IPS-20b (cell line): ENCODE data around the gene GDF10.

Source experiments
- H3K27ac ChIP-seq: one replicate; pipeline ENCODE4 v1.5.1; 2013; ENCODE audit warnings: low read length
- H3K27me3 ChIP-seq: 2 replicates; pipeline ENCODE4 v1.6.1; 2013; ENCODE audit warnings: mild to moderate bottlenecking, low read length, inconsistent platforms; ENCODE audit not compliant: insufficient read depth
- H3K36me3 ChIP-seq: 2 replicates; pipeline ENCODE4 v1.6.1; 2013; ENCODE audit warnings: low read depth, mild to moderate bottlenecking, inconsistent platforms, low read length, moderate library complexity; ENCODE audit not compliant: insufficient read depth
- H3K4me1 ChIP-seq: 2 replicates; pipeline ENCODE4 v1.6.1; 2013; ENCODE audit warnings: mild to moderate bottlenecking, control low read depth, inconsistent platforms, low read length, moderate library complexity; ENCODE audit not compliant: insufficient read depth
- H3K4me3 ChIP-seq: 2 replicates; pipeline ENCODE4 v1.5.1; 2013; ENCODE audit warnings: mild to moderate bottlenecking, low read length, inconsistent platforms
- H3K9ac ChIP-seq: 2 replicates; pipeline ENCODE4 v1.6.1; 2013; ENCODE audit warnings: low read depth, mild to moderate bottlenecking, inconsistent platforms, low read length, moderate library complexity
- H3K9me3 ChIP-seq: 2 replicates; pipeline ENCODE4 v1.6.1; 2013; ENCODE audit warnings: mild to moderate bottlenecking, low read depth, low read length, inconsistent platforms; ENCODE audit not compliant: insufficient read depth

The GDF10 gene

DNA sequence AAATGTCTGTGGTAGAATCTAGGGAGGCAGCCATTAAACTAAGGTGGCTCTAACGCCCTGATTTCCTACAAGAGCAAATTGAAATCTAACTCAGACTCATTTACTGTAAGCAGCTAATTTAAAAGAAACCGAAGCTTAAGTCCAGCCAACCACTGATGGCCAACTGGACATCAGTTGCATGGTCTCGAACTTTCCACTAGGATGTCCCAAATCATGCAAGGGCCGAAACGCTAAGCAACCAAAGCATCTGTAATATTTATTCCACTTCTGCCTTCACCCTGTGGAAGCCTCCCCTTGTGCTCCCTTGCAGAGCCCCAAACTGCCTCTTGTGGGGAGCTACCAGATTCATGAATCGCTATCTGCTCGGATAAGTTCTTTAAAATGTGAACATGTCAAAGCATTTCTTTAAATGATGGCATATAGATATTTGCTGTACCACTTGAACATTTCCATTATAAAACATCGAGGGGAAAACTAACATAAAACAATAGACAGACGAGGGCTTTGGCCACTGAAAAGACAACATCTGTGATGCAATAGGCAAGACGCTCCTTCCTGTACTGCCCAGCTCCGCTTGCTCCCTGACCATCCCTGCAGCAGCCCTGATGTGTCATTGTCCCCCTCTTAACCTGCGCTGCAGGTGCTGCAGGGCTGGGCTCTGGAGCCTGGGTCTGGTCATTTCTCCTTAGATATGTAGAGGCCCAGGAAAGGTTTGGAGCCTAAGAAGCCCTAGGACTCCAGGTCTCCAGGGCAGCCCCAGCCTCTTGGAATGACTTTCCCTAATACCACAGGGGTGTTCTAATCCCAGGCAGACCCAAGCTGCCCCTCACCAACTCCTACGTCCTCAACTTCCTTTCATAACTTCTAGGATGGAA is 45.2 kb downstream of the GDF10 start:
- Histone ChIP-seq H3K27ac (no peak overlapping the region), H3K36me3 (no peaks in the 10 kb centered on the region), H3K4me3 (no peak overlapping the region), H3K4me1 (no peaks in the 10 kb centered on the region), H3K27me3 (no peaks in the 10 kb centered on the region), H3K9ac (no peak overlapping the region), H3K9me3 (no peaks in the 10 kb centered on the region)

DNA sequence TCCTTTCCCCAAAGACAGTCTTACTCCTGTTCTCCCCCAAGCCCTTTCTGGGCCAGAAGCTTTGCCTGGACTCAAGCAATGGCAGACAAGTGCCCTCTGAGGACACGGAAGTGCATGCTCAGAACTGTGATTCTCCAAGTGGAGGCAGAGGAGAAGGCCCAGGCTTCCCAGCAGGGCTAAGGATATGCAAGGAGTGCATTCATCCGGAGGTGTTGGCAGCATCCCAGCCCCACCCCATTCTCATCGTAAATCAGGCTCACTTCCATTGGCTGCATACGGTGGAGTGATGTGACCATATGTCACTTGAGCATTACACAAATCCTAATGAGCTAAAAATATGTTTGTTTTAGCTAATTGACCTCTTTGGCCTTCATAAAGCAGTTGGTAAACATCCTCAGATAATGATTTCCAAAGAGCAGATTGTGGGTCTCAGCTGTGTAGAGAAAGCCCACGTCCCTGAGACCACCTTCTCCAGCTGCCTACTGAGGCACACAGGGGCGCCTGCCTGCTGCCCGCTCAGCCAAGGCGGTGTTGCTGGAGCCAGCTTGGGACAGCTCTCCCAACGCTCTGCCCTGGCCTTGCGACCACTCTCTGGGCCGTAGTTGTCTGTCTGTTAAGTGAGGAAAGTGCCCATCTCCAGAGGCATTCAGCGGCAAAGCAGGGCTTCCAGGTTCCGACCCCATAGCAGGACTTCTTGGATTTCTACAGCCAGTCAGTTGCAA is 46.7 kb downstream of the GDF10 start:
- Histone ChIP-seq H3K4me3 (no peak overlapping the region), H3K36me3 (no peaks in the 10 kb centered on the region), H3K27me3 (no peaks in the 10 kb centered on the region), H3K9me3 (no peaks in the 10 kb centered on the region), H3K27ac (no peak overlapping the region), H3K4me1 (no peaks in the 10 kb centered on the region), H3K9ac (no peak overlapping the region)

DNA sequence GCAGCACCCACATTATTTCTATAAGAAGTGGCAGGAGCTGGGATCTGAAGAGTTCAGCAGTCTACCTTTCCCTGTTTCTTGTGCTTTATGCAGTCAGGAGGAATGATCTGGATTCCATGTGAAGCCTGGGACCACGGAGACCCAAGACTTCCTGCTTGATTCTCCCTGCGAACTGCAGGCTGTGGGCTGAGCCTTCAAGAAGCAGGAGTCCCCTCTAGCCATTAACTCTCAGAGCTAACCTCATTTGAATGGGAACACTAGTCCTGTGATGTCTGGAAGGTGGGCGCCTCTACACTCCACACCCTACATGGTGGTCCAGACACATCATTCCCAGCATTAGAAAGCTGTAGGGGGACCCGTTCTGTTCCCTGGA is 47.3 kb downstream of the GDF10 start:
- H3K9me3 ChIP-seq: no peaks in the 10 kb centered on the region
- H3K4me1 ChIP-seq: no peaks in the 10 kb centered on the region
- H3K36me3 ChIP-seq: no peaks in the 10 kb centered on the region
- no peaks in the 10 kb centered on the region for H3K27me3 ChIP-seq
- no peak overlapping the region for H3K4me3 ChIP-seq
- no peak overlapping the region for H3K9ac ChIP-seq
- no peak overlapping the region for H3K27ac ChIP-seq

DNA sequence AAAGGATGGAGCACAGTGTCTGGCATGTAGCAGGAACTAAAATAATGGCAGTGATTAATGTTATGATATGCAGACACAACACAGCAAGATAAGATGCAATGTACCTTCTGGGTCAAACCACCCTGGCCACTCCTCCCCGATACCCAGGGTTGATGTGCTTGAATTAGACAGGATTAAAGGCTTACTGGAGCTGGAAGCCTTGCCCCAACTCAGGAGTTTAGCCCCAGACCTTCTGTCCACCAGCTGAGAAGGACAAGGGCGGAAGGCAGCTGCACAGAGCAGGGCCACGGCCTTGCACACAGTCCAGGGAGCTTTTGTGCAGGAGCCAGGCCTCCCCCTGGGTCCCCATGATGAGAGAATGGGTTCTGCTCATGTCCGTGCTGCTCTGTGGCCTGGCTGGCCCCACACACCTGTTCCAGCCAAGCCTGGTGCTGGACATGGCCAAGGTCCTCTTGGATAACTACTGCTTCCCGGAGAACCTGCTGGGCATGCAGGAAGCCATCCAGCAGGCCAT is 48.2 kb downstream of the GDF10 start, which contains the start of gene RBP3:
TSS of gene RBP3 (plus strand) at position 226 of the 514 bp plus-strand sequence. CDS start at position 348, 122 bp downstream.
- Histone ChIP-seq H3K36me3 (no peaks in the 10 kb centered on the region), H3K9ac (no peak within 1 kb of the TSS), H3K4me3 (no peak within 1 kb of the TSS), H3K9me3 (no peaks in the 10 kb centered on the region), H3K27ac (no peak within 1 kb of the TSS), H3K27me3 (no peaks in the 10 kb centered on the region), H3K4me1 (no peaks in the 10 kb centered on the region)

DNA sequence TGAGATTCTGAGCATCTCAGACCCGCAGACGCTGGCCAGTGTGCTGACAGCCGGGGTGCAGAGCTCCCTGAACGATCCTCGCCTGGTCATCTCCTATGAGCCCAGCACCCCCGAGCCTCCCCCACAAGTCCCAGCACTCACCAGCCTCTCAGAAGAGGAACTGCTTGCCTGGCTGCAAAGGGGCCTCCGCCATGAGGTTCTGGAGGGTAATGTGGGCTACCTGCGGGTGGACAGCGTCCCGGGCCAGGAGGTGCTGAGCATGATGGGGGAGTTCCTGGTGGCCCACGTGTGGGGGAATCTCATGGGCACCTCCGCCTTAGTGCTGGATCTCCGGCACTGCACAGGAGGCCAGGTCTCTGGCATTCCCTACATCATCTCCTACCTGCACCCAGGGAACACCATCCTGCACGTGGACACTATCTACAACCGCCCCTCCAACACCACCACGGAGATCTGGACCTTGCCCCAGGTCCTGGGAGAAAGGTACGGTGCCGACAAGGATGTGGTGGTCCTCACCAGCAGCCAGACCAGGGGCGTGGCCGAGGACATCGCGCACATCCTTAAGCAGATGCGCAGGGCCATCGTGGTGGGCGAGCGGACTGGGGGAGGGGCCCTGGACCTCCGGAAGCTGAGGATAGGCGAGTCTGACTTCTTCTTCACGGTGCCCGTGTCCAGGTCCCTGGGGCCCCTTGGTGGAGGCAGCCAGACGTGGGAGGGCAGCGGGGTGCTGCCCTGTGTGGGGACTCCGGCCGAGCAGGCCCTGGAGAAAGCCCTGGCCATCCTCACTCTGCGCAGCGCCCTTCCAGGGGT is 48.9 kb downstream of the GDF10 start:
- no peaks in the 10 kb centered on the region for H3K9me3 ChIP-seq
- no peak overlapping the region for H3K4me3 ChIP-seq
- H3K27ac ChIP-seq: no peak overlapping the region
- no peak overlapping the region for H3K9ac ChIP-seq
- H3K36me3 ChIP-seq: no peaks in the 10 kb centered on the region
- H3K27me3 ChIP-seq: no peaks in the 10 kb centered on the region
- no peaks in the 10 kb centered on the region for H3K4me1 ChIP-seq

DNA sequence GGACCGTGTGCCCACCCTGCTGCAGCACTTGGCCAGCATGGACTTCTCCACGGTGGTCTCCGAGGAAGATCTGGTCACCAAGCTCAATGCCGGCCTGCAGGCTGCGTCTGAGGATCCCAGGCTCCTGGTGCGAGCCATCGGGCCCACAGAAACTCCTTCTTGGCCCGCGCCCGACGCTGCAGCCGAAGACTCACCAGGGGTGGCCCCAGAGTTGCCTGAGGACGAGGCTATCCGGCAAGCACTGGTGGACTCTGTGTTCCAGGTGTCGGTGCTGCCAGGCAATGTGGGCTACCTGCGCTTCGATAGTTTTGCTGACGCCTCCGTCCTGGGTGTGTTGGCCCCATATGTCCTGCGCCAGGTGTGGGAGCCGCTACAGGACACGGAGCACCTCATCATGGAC is 49.5 kb downstream of the GDF10 start:
- H3K4me1 ChIP-seq: no peaks in the 10 kb centered on the region
- H3K36me3 ChIP-seq: no peaks in the 10 kb centered on the region
- no peaks in the 10 kb centered on the region for H3K27me3 ChIP-seq
- no peak overlapping the region for H3K27ac ChIP-seq
- H3K4me3 ChIP-seq: no peak overlapping the region
- H3K9me3 ChIP-seq: no peaks in the 10 kb centered on the region
- no peak overlapping the region for H3K9ac ChIP-seq

DNA sequence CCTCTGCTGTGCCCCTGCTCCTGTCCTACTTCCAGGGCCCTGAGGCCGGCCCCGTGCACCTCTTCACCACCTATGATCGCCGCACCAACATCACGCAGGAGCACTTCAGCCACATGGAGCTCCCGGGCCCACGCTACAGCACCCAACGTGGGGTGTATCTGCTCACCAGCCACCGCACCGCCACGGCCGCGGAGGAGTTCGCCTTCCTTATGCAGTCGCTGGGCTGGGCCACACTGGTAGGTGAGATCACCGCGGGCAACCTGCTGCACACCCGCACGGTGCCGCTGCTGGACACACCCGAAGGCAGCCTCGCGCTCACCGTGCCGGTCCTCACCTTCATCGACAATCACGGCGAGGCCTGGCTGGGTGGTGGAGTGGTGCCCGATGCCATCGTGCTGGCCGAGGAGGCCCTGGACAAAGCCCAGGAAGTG is 50.0 kb downstream of the GDF10 start:
- no peaks in the 10 kb centered on the region for H3K4me1 ChIP-seq
- no peak overlapping the region for H3K9ac ChIP-seq
- H3K27me3 ChIP-seq: no peaks in the 10 kb centered on the region
- H3K27ac ChIP-seq: no peak overlapping the region
- H3K4me3 ChIP-seq: no peak overlapping the region
- no peaks in the 10 kb centered on the region for H3K36me3 ChIP-seq
- H3K9me3 ChIP-seq: no peaks in the 10 kb centered on the region

DNA sequence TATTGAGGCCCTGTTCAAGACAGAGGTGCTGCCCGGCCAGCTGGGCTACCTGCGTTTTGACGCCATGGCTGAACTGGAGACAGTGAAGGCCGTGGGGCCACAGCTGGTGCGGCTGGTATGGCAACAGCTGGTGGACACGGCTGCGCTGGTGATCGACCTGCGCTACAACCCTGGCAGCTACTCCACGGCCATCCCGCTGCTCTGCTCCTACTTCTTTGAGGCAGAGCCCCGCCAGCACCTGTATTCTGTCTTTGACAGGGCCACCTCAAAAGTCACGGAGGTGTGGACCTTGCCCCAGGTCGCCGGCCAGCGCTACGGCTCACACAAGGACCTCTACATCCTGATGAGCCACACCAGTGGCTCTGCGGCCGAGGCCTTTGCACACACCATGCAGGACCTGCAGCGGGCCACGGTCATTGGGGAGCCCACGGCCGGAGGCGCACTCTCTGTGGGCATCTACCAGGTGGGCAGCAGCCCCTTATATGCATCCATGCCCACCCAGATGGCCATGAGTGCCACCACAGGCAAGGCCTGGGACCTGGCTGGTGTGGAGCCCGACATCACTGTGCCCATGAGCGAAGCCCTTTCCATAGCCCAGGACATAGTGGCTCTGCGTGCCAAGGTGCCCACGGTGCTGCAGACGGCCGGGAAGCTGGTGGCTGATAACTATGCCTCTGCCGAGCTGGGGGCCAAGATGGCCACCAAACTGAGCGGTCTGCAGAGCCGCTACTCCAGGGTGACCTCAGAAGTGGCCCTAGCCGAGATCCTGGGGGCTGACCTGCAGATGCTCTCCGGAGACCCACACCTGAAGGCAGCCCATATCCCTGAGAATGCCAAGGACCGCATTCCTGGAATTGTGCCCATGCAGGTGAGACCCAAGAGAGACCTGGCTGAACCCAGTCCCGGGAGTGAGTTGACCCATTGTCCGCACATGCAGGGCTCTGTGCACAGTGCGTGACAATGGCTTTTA is 51.0 kb downstream of the GDF10 start:
- Histone ChIP-seq H3K27me3 (no peaks in the 10 kb centered on the region), H3K4me3 (no peak overlapping the region), H3K9me3 (no peaks in the 10 kb centered on the region)

DNA sequence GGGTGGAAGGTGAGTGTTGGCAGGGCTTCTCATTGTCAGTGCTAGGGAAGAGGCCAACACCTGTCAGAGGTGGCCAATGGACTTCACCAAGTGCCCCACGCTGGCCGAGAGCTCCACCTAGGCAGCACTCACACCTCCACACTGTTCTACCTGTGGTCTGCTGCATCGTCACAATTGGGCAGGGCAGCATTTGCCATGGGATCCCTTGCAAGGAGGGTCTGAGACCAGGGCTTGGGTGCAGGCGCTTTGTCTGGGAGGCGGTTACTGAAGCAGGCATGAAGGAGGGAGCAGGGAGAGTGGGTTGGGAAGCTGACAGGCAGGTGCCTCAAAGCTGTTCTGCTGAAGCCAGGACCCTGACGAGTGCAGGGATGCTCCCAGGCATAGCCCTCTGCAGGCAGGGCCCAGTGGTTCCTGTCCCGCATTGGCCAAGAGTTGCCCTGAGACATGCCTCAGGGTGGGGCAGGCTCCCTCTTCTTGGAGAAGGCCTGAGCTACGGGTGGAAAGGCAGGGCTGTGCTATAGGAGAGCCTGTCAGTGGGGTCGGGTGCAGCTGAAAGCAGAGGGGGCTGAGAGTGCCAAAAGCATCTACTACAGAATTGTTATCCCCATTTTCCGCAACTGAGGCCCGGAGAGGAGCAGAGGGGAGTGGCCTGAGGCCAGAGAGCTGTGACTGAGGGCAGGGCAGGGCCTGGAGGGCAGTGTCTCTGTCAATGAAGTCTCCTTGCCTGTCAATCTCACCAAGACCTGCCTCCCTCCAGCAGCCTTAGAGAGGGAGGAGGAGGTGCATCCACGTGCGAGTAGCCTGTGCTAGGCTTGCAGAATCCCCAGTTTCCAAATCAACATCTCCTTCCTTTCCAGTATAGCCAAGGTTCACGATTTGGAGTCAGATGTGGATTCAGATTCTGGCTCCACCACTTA is 52.2 kb downstream of the GDF10 start:
- Histone ChIP-seq H3K36me3 (no peaks in the 10 kb centered on the region), H3K4me1 (no peaks in the 10 kb centered on the region), H3K27ac (no peak overlapping the region), H3K9ac (no peak overlapping the region), H3K9me3 (no peaks in the 10 kb centered on the region), H3K4me3 (no peak overlapping the region), H3K27me3 (no peaks in the 10 kb centered on the region)

More for the DNA sequence above, 51.0 kb downstream of the GDF10 start:
- H3K27ac ChIP-seq: no peak overlapping the region
- H3K36me3 ChIP-seq: no peaks in the 10 kb centered on the region
- no peak overlapping the region for H3K9ac ChIP-seq
- H3K4me1 ChIP-seq: no peaks in the 10 kb centered on the region

DNA sequence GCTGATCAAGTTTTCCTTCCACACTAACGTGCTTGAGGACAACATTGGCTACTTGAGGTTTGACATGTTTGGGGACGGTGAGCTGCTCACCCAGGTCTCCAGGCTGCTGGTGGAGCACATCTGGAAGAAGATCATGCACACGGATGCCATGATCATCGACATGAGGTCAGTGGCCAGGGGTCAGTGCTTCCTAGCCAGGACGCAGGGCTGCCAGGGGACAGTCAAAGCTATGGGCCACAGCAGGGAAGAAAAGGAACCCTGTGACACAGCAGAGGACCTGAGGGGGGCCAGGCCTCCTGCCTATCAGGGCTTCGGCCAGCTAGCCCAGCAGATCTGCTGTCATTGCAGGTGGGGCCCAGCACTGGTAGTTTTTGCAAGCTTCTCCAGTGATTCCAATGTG is 53.4 kb downstream of the GDF10 start:
- Histone ChIP-seq H3K27ac (no peak overlapping the region), H3K36me3 (no peaks in the 10 kb centered on the region), H3K4me3 (no peak overlapping the region), H3K27me3 (no peaks in the 10 kb centered on the region), H3K9me3 (no peaks in the 10 kb centered on the region), H3K9ac (no peak overlapping the region), H3K4me1 (no peaks in the 10 kb centered on the region)
